Measurements from ENCODE around the gene ZNF584.

- TF ChIP-seq CTCF (IDR thresholded peaks at IDR 0.05) (no peak), POLR2A (IDR thresholded peaks at IDR 0.05; ENCODE audit: low read length) (no peak), REST (IDR thresholded peaks at IDR 0.05) (no peak), SREBF2 (IDR thresholded peaks at IDR 0.05) (no peak), NFE2L2 (conservative IDR thresholded peaks at IDR 0.05; ENCODE audit: low read length) (no peak)
These were observed 10.4 kb upstream of the ZNF584 start for GRCh38 chr19:58398087-58398486.
